Stimulated activated CD4-positive, alpha-beta T cell treated with anti-CD3 and anti-CD28 coated beads, Interleukin-4, amount 100 ng/mL, for 4 hours (primary cell): ENCODE results near the gene PRKCH.

ENCODE experiments used
- DNase-seq, 2 experiments: peaks; one replicate each; pipeline ENCODE4 v3.0.0-alpha.2; 2020

The PRKCH gene

GRCh38 chr14:61341275-61342206 is 20.2 kb downstream of the PRKCH start:
- no peak for DNase-seq

GRCh38 chr14:61342486-61342885 is 21.1 kb downstream of the PRKCH start:
- DNase-seq = peak; percentile 59 to 90

GRCh38 chr14:61342932-61343331 is 21.6 kb downstream of the PRKCH start:
- DNase-seq = no peak

- no peak for DNase-seq
Measured at GRCh38 chr14:61343471-61343870, 22.1 kb downstream of the PRKCH start.

- DNase-seq = peak in 1 of 2 experiments; percentile 34
Measured at GRCh38 chr14:61343991-61344405, 22.6 kb downstream of the PRKCH start.

- DNase-seq = no peak
Measured at GRCh38 chr14:61344437-61345150, 23.2 kb downstream of the PRKCH start.

- no peak for DNase-seq
Measured at GRCh38 chr14:61345151-61345482, 23.7 kb downstream of the PRKCH start.

- no peak for DNase-seq
Measured at GRCh38 chr14:61346221-61346620, 24.8 kb downstream of the PRKCH start.

- DNase-seq = no peak
Measured at GRCh38 chr14:61346793-61347192, 25.4 kb downstream of the PRKCH start.

- DNase-seq = peak in 1 of 2 experiments; percentile 41
Measured at GRCh38 chr14:61347826-61348443, 26.6 kb downstream of the PRKCH start.

- DNase-seq = no peak
Measured at GRCh38 chr14:61350427-61351270, 29.3 kb downstream of the PRKCH start.

GRCh38 chr14:61351477-61351876 is 30.1 kb downstream of the PRKCH start:
- DNase-seq = no peak

GRCh38 chr14:61355892-61356325 is 34.5 kb downstream of the PRKCH start:
- peak; percentile 42 to 71 for DNase-seq

- DNase-seq = no peak
Measured at GRCh38 chr14:61357123-61357522, 35.7 kb downstream of the PRKCH start.

- no peak for DNase-seq
Measured at GRCh38 chr14:61358554-61359226, 37.3 kb downstream of the PRKCH start.

- no peak for DNase-seq
Measured at GRCh38 chr14:61360796-61361525, 39.6 kb downstream of the PRKCH start.

GRCh38 chr14:61362072-61362750 is 40.8 kb downstream of the PRKCH start:
- no peak for DNase-seq

- no peak for DNase-seq
Measured at GRCh38 chr14:61364243-61364642, 42.9 kb downstream of the PRKCH start.

- DNase-seq = no peak
Measured at GRCh38 chr14:61365667-61366212, 44.4 kb downstream of the PRKCH start.

- no peak for DNase-seq
Measured at GRCh38 chr14:61368114-61368710, 46.8 kb downstream of the PRKCH start.
